HG02678 (cell line): ENCODE results near the gene DEFB114.
"Not testable (repeated sequence)": the region's sequence is repeated elsewhere in the genome, so short reads cannot be mapped to it uniquely, and the experiment has no call there.

Source experiments
- ATAC-seq: cut with Tn5 transposase; IDR thresholded peaks from one replicate; pipeline ENCODE4 v1.9.1; 2021; ENCODE audit warnings: mild to moderate bottlenecking, moderate library complexity; ENCODE audit not compliant: unreplicated experiment

Gene DEFB114

GRCh38 chr6:49964064-49964463 lies at the start of gene DEFB114:
TSS of gene DEFB114 (minus strand) at chr6:49964164. CDS start at chr6:49964105, 59 bp downstream.
- ATAC-seq: no peak

DNA sequence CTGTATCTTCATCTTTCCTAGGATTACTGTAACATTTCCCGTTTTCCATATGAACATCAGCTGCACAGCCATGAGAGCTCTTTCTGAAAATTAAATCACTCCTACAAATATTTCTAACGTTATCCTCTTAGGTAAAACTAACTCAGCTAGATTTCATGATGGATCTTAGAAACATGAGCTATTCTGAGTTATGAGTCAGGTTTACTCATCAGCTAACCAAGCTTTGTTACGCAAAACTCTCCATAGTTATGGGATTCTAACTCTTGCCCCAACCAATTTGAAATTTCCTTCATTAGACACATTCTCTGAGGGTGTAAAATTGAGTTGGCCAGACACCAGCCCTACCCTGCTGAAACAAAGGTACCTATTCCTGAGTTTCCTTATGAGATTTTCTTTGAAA lies 43.9 kb upstream of the DEFB114 start:
- no peak for ATAC-seq

- no peak for ATAC-seq
Measured at GRCh38 chr6:50003139-50003538, 39.2 kb upstream of the DEFB114 start.

DNA sequence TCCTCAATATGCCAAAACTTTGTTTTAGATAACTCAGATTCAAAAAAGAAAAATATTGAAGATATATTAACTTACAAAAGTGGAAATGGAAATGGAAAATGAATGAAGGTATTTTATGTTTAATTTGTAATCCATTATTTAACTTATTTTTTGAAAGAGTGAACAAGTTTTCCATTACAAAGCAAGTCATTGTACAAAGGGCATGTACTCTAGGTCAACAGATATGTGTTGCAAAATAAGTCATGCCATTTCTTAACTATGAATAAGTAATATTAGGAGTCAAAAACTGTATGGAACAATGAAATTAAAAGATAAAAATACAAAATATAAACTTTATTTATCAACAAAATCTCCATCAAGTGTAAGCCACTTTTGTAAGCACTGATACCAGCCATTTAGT lies 31.3 kb upstream of the DEFB114 start:
- no peak for ATAC-seq

DNA sequence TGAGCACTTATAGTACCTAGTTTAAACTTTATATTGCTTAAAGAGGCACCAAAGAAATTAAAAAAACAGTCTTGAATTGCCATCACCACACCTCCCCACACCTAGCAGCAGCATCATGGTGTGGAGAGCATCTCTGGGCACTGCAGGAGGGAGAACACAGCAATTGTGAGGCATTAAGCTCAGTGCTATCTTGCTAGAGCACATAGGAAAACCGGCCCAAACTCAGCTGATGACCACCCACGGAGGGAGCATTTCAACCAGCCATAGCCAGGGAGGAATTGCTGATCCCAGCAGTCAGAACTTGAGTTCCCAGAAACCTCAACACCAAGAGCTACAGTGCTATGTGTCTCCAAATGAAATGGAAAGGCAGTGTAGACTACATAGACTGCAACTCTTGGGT lies 24.9 kb upstream of the DEFB114 start:
- no peak for ATAC-seq

- ATAC-seq: no peak
Measured at GRCh38 chr6:49987749-49988148, 23.8 kb upstream of the DEFB114 start.

DNA sequence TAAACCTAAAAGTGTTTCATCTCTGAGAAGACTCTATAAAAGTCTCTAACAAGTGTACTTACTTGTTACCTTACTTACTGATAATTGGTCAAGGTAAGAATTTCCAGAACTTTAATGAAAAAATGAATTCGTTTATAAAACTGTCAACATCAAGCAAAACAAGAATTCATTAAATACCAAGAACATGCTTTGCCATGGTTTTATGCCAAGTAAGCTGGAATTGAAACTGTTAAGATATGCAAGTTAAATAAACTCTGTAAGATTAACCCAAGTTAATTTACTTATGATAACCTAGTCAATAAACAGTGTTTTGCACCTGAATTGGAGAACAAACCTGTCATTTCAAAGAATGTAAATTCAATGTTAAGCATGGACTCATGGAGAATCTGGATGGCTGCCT lies 22.6 kb upstream of the DEFB114 start:
- ATAC-seq: no peak

DNA sequence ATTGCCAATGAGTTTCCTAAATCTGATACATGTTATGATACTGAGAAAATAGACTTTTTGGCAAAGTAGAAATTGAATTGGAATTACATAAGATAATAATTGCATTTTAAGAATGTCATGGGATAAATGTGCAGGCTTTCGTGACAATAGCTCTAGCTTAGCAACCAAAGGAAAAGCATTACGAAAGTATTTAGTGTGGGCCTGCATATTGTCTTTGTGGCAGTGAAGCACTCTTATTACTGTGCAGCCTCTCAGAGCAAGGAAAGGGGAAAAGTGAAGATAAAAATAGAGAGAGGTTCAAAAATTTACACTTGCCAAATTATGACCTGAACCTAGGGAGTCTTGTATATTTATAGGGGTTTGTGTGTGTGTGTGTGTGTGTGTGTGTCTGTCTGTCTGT lies 18.1 kb upstream of the DEFB114 start:
- ATAC-seq: no peak

DNA sequence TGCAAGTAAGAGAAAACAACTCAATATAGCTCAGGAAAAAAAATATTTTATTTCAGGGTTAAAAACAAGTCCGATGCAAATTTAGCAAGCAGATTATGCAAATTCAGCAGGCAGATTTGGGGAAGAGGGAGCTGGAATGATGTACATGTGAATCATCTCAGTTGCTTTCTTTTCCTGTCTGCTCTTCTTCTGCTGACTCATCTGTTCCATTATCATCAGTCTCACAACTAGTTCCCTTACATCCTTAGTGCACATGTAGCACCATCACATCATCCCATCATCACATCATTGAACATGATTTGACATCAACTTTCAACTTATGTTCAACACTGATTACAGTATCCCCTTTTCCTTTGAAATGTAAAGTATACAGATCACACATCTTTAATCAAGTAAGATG lies 16.9 kb upstream of the DEFB114 start:
- ATAC-seq: no peak

DNA sequence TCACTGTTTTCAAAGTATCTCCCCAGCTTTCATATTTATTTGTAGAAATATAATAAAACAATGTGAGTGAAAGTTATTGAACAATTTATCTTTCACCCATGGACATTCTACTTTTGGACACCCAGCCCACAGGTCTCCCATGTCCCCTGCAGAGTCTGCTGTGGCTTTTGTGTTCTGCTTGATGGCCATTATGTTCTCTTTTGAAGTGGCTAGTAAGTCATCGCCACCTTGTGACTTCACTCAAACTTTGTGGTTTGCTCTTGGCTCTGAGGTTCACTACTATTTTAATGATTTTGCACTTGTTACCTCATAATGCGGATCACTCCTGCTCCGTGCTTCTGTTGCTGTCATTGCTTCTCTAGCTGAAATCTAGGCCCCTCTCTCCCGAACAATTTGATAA lies 15.6 kb upstream of the DEFB114 start:
- no peak for ATAC-seq

DNA sequence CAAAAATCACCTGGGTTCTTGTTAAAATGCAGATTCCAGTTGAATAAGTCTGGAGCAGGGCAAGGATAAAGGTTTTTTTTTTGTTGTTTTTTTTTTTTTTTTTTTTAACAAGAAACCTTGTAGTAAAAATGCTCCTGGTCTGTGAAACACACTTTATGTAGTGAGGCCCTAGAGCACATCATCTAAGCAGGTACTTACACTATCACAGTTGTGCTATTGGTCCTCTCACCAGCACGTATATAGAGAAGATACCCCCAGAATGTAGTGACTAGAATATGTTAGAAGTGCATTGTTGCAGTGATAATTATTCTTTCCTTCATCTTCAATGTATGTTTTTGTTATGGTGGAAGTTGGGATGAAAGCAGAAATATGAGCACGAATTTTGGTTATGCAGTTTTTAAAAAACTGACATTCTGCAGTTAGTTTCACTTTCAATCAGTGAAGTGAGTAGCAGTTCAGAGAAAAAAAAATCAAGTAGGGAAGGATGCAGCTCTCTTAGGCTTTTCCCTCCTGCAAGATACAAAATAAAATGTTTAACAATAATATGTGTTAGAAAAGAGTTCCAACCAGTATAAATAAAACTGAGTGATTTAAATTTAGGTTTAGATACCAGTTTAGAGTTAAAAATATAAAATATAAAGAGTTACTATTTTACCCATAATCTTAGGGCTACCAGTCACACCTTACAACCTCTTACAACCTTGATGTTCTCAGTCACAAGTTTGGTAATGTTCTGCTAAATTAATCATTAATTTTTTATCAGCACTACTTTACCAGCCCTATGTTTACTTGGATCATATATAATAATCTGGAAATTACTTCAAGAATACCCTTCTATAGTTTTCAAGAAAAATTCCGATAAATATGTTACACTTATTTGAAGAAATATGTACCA lies 14.6 kb upstream of the DEFB114 start:
- ATAC-seq: peak; percentile 49

- ATAC-seq: no peak
Measured at GRCh38 chr6:49969605-49970004, 5.6 kb upstream of the DEFB114 start, which contains the start of gene DEFB113. TSS of gene DEFB113 (minus strand) at chr6:49969625. CDS start at chr6:49969625, 0 bp downstream.

GRCh38 chr6:49966823-49967222 lies 2.9 kb upstream of the DEFB114 start:
- ATAC-seq: no peak

- ATAC-seq: no peak
Measured at GRCh38 chr6:49966334-49966733, 2.4 kb upstream of the DEFB114 start.

GRCh38 chr6:49958180-49958579 lies 5.8 kb downstream of the DEFB114 start:
- no peak for ATAC-seq

GRCh38 chr6:49955847-49956246 lies 8.1 kb downstream of the DEFB114 start:
- ATAC-seq: no peak

GRCh38 chr6:49951926-49952325 lies 12.0 kb downstream of the DEFB114 start:
- no peak for ATAC-seq

- ATAC-seq: no peak
Measured at GRCh38 chr6:49950415-49950751, 13.6 kb downstream of the DEFB114 start.

DNA sequence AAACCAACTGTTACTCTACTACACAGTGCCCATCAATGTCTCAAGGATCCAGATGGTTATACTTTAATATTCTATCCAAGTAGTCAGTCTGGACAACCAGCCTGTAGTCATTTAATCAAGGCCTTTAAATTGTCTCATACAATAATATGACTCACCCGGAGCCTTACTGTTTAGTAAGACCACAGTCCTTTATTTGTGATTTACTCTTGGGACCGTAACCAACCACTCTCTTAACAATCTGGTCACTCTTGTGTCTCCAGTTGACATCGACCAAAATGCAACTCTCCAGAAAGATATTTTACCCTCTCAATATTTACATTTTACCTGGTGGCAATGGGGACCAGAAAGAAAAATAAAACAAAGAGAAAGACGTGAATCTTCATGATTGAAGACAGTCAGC lies 14.9 kb downstream of the DEFB114 start:
- no peak for ATAC-seq

DNA sequence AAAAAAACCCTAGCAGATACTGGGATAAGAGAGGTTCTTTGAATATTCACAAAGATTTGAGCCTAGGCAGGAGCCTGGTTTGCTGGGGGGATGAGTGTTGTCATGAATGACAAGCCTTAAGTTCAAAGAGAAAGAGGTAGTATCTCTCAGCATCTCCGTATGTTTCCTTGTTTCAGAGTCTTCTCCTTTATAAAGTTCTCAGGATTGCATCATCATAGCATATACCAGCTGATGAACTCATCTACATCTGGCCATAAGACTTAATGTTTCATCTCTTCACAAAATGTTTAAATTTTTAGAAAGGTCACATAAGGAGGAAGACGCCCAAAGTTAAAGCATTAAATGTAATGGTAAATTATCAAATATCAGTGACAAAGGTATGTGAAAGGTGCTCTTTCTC lies 17.1 kb downstream of the DEFB114 start:
- ATAC-seq: no peak

GRCh38 chr6:49944068-49944467 lies 19.9 kb downstream of the DEFB114 start:
- ATAC-seq: not testable (repeated sequence)

DNA sequence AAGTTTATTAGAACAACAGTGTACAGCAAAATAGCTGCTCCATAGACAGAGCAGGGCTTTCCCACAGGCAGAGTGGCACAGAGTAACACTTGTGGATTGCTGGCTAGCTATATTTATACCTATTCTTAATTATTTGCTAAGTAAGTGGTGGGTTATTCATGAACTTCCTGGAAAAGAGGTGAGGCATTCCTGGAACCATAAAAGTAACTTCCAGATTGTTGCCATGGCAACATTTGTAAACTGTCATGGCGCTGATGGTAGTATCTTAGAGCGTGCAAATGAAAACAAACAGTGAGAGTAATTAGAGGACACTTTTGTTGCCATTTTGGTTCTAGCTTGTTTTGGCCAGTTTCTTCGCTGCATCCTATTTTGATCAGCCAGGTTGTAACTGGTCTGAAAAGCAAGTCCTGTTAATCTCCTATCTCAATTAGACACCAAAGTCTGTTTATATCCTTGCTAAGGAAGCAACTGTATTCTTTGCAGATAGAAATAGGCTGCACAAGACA lies 23.9 kb downstream of the DEFB114 start:
- ATAC-seq: no peak

DNA sequence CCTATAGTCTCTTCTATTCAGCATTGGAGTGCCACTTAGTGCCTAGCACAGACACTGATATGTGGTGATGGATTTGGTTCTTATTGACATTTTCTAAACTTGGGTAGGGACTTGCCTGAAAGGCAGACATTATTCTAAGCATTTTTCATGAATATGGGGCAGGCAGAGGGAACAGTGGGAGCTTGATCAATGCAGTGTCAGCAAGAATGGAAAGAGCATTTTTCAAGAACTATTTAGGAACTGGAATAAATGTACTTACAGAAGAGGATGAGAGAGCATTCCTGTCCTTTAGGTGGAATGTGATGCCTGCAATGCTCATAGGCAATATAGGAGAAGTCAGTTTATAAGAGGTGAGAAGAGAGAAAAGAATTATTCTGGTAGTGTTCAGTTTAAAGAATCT lies 26.2 kb downstream of the DEFB114 start:
- no peak for ATAC-seq
